KMS-11 (cell line): ENCODE data around the gene CDK8.

Experiments used
- H2AFZ ChIP-seq: fragments of 200-600 bp; sonication (generic); 2 replicates; pipeline ENCODE4 v1.6.1; 2016; ENCODE audit warnings: antibody characterized with exemption, mixed run types, low read depth
- H3K27ac ChIP-seq: fragments of 200-600 bp; sonication (generic); 2 replicates; pipeline ENCODE4 v1.6.1; 2016; ENCODE audit warnings: mild to moderate bottlenecking, mixed run types
- H3K27me3 ChIP-seq: fragments of 200-600 bp; sonication (generic); 2 replicates; pipeline ENCODE4 v1.6.1; 2017; ENCODE audit warnings: mild to moderate bottlenecking, low read depth, mixed run types, moderate library complexity; ENCODE audit not compliant: insufficient read depth
- H3K36me3 ChIP-seq: fragments of 200-600 bp; sonication (generic); 2 replicates; pipeline ENCODE4 v1.6.1; 2017; ENCODE audit warnings: mild to moderate bottlenecking, mixed run types; ENCODE audit not compliant: insufficient read depth
- H3K4me1 ChIP-seq: fragments of 200-600 bp; sonication (generic); 2 replicates; pipeline ENCODE4 v1.6.1; 2016; ENCODE audit warnings: mild to moderate bottlenecking, low read depth, mixed run types; ENCODE audit not compliant: poor library complexity, severe bottlenecking
- H3K4me2 ChIP-seq: fragments of 200-600 bp; sonication (generic); 2 replicates; pipeline ENCODE4 v1.7.0; 2016; ENCODE audit warnings: mild to moderate bottlenecking, mixed run types
- H3K4me3 ChIP-seq: fragments of 200-600 bp; sonication (generic); IDR thresholded peaks from 2 replicates; pipeline ENCODE4 v1.6.1; 2017; ENCODE audit warnings: low read depth, low read length, mixed read lengths; ENCODE audit not compliant: insufficient read depth
- H3K79me2 ChIP-seq: fragments of 200-600 bp; sonication (generic); 2 replicates; pipeline ENCODE4 v1.6.1; 2016; ENCODE audit warnings: low read depth, mixed run types; ENCODE audit not compliant: insufficient read depth
- H3K9ac ChIP-seq: fragments of 200-600 bp; sonication (generic); 2 replicates; pipeline ENCODE4 v1.6.1; 2016; ENCODE audit warnings: mild to moderate bottlenecking, mixed run types
- H4K20me1 ChIP-seq: fragments of 200-600 bp; sonication (generic); 2 replicates; pipeline ENCODE4 v1.6.1; 2016; ENCODE audit warnings: mild to moderate bottlenecking, mixed run types; ENCODE audit not compliant: insufficient read depth
- TF ChIP-seq, protein P1 (sequence below): fragments of 200-600 bp; sonication (generic); conservative IDR thresholded peaks from 2 replicates; pipeline ENCODE4 v1.6.1; 2017; ENCODE audit warnings: low read depth, mild to moderate bottlenecking, antibody characterized with exemption, low read length, moderate library complexity, mixed read lengths

The CDK8 gene

GRCh38 chr13:26362261-26362660 lies 108.3 kb downstream of the CDK8 start:
- Histone ChIP-seq H3K36me3 (no peaks in the 10 kb centered on the region), H2AFZ (no peak overlapping the region), H4K20me1 (no peaks in the 10 kb centered on the region), H3K4me3 (no peak overlapping the region), H3K27me3 (no peaks in the 10 kb centered on the region), H3K4me1 (no peaks in the 10 kb centered on the region), H3K9ac (no peak overlapping the region), H3K4me2 (no peak overlapping the region), H3K79me2 (no peaks in the 10 kb centered on the region), H3K27ac (no peak overlapping the region)
- TF ChIP-seq, protein P1, sequence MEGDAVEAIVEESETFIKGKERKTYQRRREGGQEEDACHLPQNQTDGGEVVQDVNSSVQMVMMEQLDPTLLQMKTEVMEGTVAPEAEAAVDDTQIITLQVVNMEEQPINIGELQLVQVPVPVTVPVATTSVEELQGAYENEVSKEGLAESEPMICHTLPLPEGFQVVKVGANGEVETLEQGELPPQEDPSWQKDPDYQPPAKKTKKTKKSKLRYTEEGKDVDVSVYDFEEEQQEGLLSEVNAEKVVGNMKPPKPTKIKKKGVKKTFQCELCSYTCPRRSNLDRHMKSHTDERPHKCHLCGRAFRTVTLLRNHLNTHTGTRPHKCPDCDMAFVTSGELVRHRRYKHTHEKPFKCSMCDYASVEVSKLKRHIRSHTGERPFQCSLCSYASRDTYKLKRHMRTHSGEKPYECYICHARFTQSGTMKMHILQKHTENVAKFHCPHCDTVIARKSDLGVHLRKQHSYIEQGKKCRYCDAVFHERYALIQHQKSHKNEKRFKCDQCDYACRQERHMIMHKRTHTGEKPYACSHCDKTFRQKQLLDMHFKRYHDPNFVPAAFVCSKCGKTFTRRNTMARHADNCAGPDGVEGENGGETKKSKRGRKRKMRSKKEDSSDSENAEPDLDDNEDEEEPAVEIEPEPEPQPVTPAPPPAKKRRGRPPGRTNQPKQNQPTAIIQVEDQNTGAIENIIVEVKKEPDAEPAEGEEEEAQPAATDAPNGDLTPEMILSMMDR = no peak

GRCh38 chr13:26370553-26370952 lies 116.6 kb downstream of the CDK8 start:
- H3K79me2 ChIP-seq = no peaks in the 10 kb centered on the region
- TF ChIP-seq, protein P1 = no peak
- H3K4me3 ChIP-seq = no peak overlapping the region
- H3K9ac ChIP-seq = no peak overlapping the region
- H4K20me1 ChIP-seq = no peaks in the 10 kb centered on the region
- no peaks in the 10 kb centered on the region for H3K4me1 ChIP-seq
- no peaks in the 10 kb centered on the region for H3K36me3 ChIP-seq
- H3K27ac ChIP-seq = no peak overlapping the region
- H3K27me3 ChIP-seq = no peaks in the 10 kb centered on the region
- no peak overlapping the region for H3K4me2 ChIP-seq
- no peak overlapping the region for H2AFZ ChIP-seq

DNA sequence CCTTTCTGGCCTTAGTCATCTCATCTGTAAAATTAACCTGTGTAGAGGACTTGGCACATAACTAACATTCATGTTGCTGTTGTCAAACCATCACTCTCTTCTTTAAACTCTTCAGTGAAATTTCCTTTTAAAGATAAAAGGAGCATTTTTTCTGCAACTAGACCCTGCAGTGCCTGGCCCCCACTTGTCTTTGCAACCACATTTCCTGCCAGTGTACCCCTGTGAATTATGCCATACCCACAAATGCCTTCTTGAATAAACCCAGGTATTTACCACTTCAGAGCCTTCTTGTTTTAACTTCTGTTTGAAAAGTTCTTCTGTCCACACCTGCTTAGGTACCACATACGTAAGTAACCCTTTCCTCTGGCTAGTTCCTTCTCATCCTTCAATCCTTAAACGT lies 118.8 kb downstream of the CDK8 start:
- H3K36me3 ChIP-seq = no peaks in the 10 kb centered on the region
- no peaks in the 10 kb centered on the region for H3K79me2 ChIP-seq
- H3K9ac ChIP-seq = no peak overlapping the region
- H3K27ac ChIP-seq = no peak overlapping the region
- no peak overlapping the region for H3K4me3 ChIP-seq
- H2AFZ ChIP-seq = no peak overlapping the region
- TF ChIP-seq, protein P1 = no peak
- H3K4me1 ChIP-seq = no peaks in the 10 kb centered on the region
- H3K27me3 ChIP-seq = no peaks in the 10 kb centered on the region
- H4K20me1 ChIP-seq = no peaks in the 10 kb centered on the region
- H3K4me2 ChIP-seq = no peak overlapping the region

GRCh38 chr13:26376430-26376829 lies 122.5 kb downstream of the CDK8 start:
- H4K20me1 ChIP-seq = no peaks in the 10 kb centered on the region
- H3K4me2 ChIP-seq = no peak overlapping the region
- no peak overlapping the region for H3K9ac ChIP-seq
- H2AFZ ChIP-seq = no peak overlapping the region
- no peaks in the 10 kb centered on the region for H3K27me3 ChIP-seq
- no peaks in the 10 kb centered on the region for H3K79me2 ChIP-seq
- no peak overlapping the region for H3K4me3 ChIP-seq
- peaks cover 8% of the 10 kb centered on the region for H3K4me1 ChIP-seq
- H3K36me3 ChIP-seq = no peaks in the 10 kb centered on the region
- TF ChIP-seq, protein P1 = no peak
- H3K27ac ChIP-seq = no peak overlapping the region
